ENCODE measurements around the gene PCBP1. TPM values are rescaled to one million over a fixed set of nuclear protein-coding genes. Genes with fewer than 3 reads are reported as not detected.

The PCBP1 gene
- total and polyA plus RNA-seq, 9 of the 15 experiments (the other 6 are each of a cell fraction or from before 2014, with no cell fraction given): 19.2 to 407 (median 78.1) TPM

DNA sequence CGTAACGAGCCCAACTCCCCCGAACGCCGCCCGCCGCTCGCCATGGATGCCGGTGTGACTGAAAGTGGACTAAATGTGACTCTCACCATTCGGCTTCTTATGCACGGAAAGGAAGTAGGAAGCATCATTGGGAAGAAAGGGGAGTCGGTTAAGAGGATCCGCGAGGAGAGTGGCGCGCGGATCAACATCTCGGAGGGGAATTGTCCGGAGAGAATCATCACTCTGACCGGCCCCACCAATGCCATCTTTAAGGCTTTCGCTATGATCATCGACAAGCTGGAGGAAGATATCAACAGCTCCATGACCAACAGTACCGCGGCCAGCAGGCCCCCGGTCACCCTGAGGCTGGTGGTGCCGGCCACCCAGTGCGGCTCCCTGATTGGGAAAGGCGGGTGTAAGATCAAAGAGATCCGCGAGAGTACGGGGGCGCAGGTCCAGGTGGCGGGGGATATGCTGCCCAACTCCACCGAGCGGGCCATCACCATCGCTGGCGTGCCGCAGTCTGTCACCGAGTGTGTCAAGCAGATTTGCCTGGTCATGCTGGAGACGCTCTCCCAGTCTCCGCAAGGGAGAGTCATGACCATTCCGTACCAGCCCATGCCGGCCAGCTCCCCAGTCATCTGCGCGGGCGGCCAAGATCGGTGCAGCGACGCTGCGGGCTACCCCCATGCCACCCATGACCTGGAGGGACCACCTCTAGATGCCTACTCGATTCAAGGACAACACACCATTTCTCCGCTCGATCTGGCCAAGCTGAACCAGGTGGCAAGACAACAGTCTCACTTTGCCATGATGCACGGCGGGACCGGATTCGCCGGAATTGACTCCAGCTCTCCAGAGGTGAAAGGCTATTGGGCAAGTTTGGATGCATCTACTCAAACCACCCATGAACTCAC lies 673 bp downstream of the PCBP1 start (continued):
- TF ChIP-seq PBX2 (CRISPR knock-in tag; IDR thresholded peaks at IDR 0.05; ENCODE audit: low read depth): no peak
- TF ChIP-seq PBX2 (tag; conservative IDR thresholded peaks at IDR 0.05; ENCODE audit: low read depth): peak; percentile 33; the same call in 1 of the 2 replicates
- TF ChIP-seq LCOR (CRISPR knock-in tag; IDR thresholded peaks at IDR 0.05): 0 out of 2 replicates have a peak, but pooled peaks have one; percentile 59
- peak; percentile 63; the same call in 1 of the 2 replicates for TF ChIP-seq ZBTB7A (IDR thresholded peaks at IDR 0.05; ENCODE audit: borderline replicate concordance, control insufficient read depth, low read depth, low read length)
- TF ChIP-seq HNRNPL (IDR thresholded peaks at IDR 0.05; ENCODE audit: low read depth, low read length): peak; percentile 54; the same call in 1 of the 2 replicates
- peak; percentile 78 for TF ChIP-seq REST (IDR thresholded peaks at IDR 0.05; ENCODE audit: borderline replicate concordance)
- TF ChIP-seq REST (CRISPR knock-in tag; IDR thresholded peaks at IDR 0.05; ENCODE audit: low read depth): 0 out of 2 replicates have a peak, but pooled peaks have one; percentile 19
- TF ChIP-seq POLR2B (IDR thresholded peaks at IDR 0.05; ENCODE audit: low read depth, partially characterized antibody): peak; percentile 50
- peak; percentile 79 for TF ChIP-seq BRD9 (IDR thresholded peaks at IDR 0.05; ENCODE audit: low read depth, partially characterized antibody)
- TF ChIP-seq CBFA2T3 (IDR thresholded peaks at IDR 0.05): 0 out of 2 replicates have a peak, but pooled peaks have one; percentile 31
- TF ChIP-seq ZBTB8A (IDR thresholded peaks at IDR 0.05; ENCODE audit: partially characterized antibody): no peak
- no peak for TF ChIP-seq MCM5 (IDR thresholded peaks at IDR 0.05; ENCODE audit: low read depth)
- TF ChIP-seq, protein P1, sequence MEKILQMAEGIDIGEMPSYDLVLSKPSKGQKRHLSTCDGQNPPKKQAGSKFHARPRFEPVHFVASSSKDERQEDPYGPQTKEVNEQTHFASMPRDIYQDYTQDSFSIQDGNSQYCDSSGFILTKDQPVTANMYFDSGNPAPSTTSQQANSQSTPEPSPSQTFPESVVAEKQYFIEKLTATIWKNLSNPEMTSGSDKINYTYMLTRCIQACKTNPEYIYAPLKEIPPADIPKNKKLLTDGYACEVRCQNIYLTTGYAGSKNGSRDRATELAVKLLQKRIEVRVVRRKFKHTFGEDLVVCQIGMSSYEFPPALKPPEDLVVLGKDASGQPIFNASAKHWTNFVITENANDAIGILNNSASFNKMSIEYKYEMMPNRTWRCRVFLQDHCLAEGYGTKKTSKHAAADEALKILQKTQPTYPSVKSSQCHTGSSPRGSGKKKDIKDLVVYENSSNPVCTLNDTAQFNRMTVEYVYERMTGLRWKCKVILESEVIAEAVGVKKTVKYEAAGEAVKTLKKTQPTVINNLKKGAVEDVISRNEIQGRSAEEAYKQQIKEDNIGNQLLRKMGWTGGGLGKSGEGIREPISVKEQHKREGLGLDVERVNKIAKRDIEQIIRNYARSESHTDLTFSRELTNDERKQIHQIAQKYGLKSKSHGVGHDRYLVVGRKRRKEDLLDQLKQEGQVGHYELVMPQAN (IDR thresholded peaks at IDR 0.05; ENCODE audit: borderline replicate concordance): no peak

Data from K562 (cell line).